CD4-positive, CD25-positive, alpha-beta regulatory T cell (primary cell): Measurements from ENCODE around the gene ELMO1. TPM values are rescaled to one million over a fixed set of nuclear protein-coding genes. Genes with fewer than 3 reads are reported as not detected.

Source experiments
- ATAC-seq, 2 donors: fragments of 150-1000 bp; cut with Tn5 transposase; one replicate each; pipeline ENCODE4 v1.10.0; 2021; ENCODE audit warnings: low read depth in 2 of 2, moderate number of reproducible peaks in 2 of 2, moderate library complexity in 1 of 2
- DNase-seq, 3 donors: peaks; one replicate each; pipeline versions ENCODE4 v3.0.0 to v3.0.0-alpha.2; 2012 to 2022; ENCODE audit warnings: mixed read lengths in 1 of 3
- H3K27ac ChIP-seq: one replicate; pipeline ENCODE4 v1.7.0; 2013; ENCODE audit warnings: mild to moderate bottlenecking, low read length; ENCODE audit not compliant: insufficient read depth, poor library complexity, severe bottlenecking
- H3K27me3 ChIP-seq: one replicate; pipeline ENCODE4 v1.7.0; 2013; ENCODE audit warnings: low read length; ENCODE audit not compliant: control insufficient read depth, insufficient read depth
- H3K36me3 ChIP-seq: one replicate; pipeline ENCODE4 v1.7.0; 2013; ENCODE audit warnings: mild to moderate bottlenecking, low read length, moderate library complexity; ENCODE audit not compliant: control insufficient read depth, insufficient read depth
- H3K4me1 ChIP-seq: 2 replicates; pipeline ENCODE4 v1.7.0; 2013; ENCODE audit warnings: mild to moderate bottlenecking, low read length; ENCODE audit not compliant: insufficient read depth, control insufficient read depth, poor library complexity, severe bottlenecking
- H3K4me3 ChIP-seq: one replicate; pipeline ENCODE4 v1.7.0; 2013; ENCODE audit warnings: low read depth, mild to moderate bottlenecking, low read length, moderate library complexity
- H3K9me3 ChIP-seq, 2 experiments: 1 replicate in 1 of 2; 2 replicates in 1 of 2; pipeline ENCODE4 v1.7.0; 2013; ENCODE audit warnings: low read length in 2 of 2, mild to moderate bottlenecking in 1 of 2, moderate library complexity in 1 of 2; ENCODE audit not compliant: control insufficient read depth in 2 of 2
- H3K27ac Mint-ChIP-seq, 3 donors: one replicate each; pipeline ENCODE4 v1.8.0; 2020 to 2022; ENCODE audit warnings: mild to moderate bottlenecking in 3 of 3, mixed read lengths in 3 of 3, moderate library complexity in 2 of 3
- H3K27me3 Mint-ChIP-seq: one replicate; pipeline ENCODE4 v1.8.0; 2022; ENCODE audit warnings: mild to moderate bottlenecking, mixed read lengths
- H3K36me3 Mint-ChIP-seq: one replicate; pipeline ENCODE4 v1.8.0; 2020; ENCODE audit warnings: mixed read lengths
- H3K4me1 Mint-ChIP-seq, 4 donors: one replicate each; pipeline ENCODE4 v1.8.0; 2020 to 2022; ENCODE audit warnings: mixed read lengths in 4 of 4, mild to moderate bottlenecking in 1 of 4
- H3K4me3 Mint-ChIP-seq, 4 donors: one replicate each; pipeline ENCODE4 v1.8.0; 2020 to 2022; ENCODE audit warnings: mild to moderate bottlenecking in 4 of 4, mixed read lengths in 4 of 4, moderate library complexity in 3 of 4
- H3K9me3 Mint-ChIP-seq, 7 donors: one replicate each; pipeline ENCODE4 v1.8.0; 2020 to 2022; ENCODE audit warnings: mixed read lengths in 7 of 7, mild to moderate bottlenecking in 3 of 7, moderate library complexity in 2 of 7
- polyA plus RNA-seq, 4 donors: library from polyadenylated mRNA; unstranded; fragments of 300-500 nt; fragmentation: Illumina TruSeq; gene quantifications; one replicate each; pipeline ENCODE4 v1.2.3, GENCODE V29; 2021
- total RNA-seq: library from RNA; stranded (reverse); gene quantifications from one replicate; pipeline ENCODE4 v1.2.3, GENCODE V29; 2022

ELMO1 gene
- total and polyA plus RNA-seq, 5 donors from 2014 or later: 39.5 to 162 (median 53.5) TPM

GRCh38 chr7:37007691-37008090 lies 441.0 kb downstream of the ELMO1 start:
- Mint-ChIP-seq H3K4me3 (no peak overlapping the region), H3K36me3 (peaks cover 57% of the 10 kb centered on the region), H3K4me1 (peaks cover 0 to 12% (median 5%) of the 10 kb centered on the region in 4 donors), H3K27me3 (no peaks in the 10 kb centered on the region), H3K27ac (no peak overlapping the region), H3K9me3 (no peaks in the 10 kb centered on the region)
- DNase-seq (no peak), ATAC-seq (no peak)
- Histone ChIP-seq H3K4me3 (no peak overlapping the region), H3K27me3 (no peaks in the 10 kb centered on the region), H3K4me1 (no peaks in the 10 kb centered on the region), H3K27ac (no peak overlapping the region), H3K9me3 (no peaks in the 10 kb centered on the region), H3K36me3 (peaks cover 42% of the 10 kb centered on the region)

GRCh38 chr7:37007268-37007667 lies 441.4 kb downstream of the ELMO1 start:
- Mint-ChIP-seq H3K27me3 (no peaks in the 10 kb centered on the region), H3K4me1 (peaks cover 0 to 12% (median 4%) of the 10 kb centered on the region in 4 donors), H3K36me3 (peaks cover 59% of the 10 kb centered on the region), H3K27ac (peak overlapping the region in 1 of 3 donors; percentile 21), H3K9me3 (no peaks in the 10 kb centered on the region), H3K4me3 (no peak overlapping the region)
- H3K27me3 ChIP-seq: no peaks in the 10 kb centered on the region
- H3K9me3 ChIP-seq: no peaks in the 10 kb centered on the region
- no peak overlapping the region for H3K4me3 ChIP-seq
- peak overlapping the region; percentile 8 for H3K27ac ChIP-seq
- ATAC-seq: no peak
- DNase-seq: no peak
- peaks cover 38% of the 10 kb centered on the region for H3K36me3 ChIP-seq
- H3K4me1 ChIP-seq: no peaks in the 10 kb centered on the region

DNA sequence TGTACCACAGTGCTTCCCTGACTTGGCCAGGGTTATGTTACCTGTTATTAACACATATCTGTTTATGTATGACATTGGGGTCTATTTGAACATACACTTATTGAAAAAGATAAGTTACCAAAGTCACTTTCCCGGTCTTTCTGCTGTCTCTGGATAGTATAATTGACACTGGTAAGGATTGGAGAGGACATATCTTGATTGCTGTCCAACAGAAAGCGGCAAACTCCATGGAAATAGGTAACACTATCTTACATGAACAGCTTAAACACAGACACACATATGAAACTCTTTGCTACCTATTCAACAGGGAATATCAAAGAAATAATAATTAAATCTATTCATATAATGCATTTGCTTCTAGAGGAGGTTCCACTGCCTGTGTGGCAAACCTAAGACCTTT lies 441.9 kb downstream of the ELMO1 start:
- Mint-ChIP-seq H3K9me3 (no peaks in the 10 kb centered on the region), H3K27me3 (no peaks in the 10 kb centered on the region), H3K4me3 (no peak overlapping the region), H3K4me1 (peaks cover 0 to 12% (median 4%) of the 10 kb centered on the region in 4 donors), H3K36me3 (peaks cover 57% of the 10 kb centered on the region), H3K27ac (peak overlapping the region in 2 of 3 donors; percentile 8 to 21)
- Histone ChIP-seq H3K4me1 (no peaks in the 10 kb centered on the region), H3K9me3 (no peaks in the 10 kb centered on the region), H3K4me3 (no peak overlapping the region), H3K36me3 (peaks cover 33% of the 10 kb centered on the region), H3K27ac (peak overlapping the region; percentile 8), H3K27me3 (no peaks in the 10 kb centered on the region)
- no peak for ATAC-seq
- DNase-seq: no peak

DNA sequence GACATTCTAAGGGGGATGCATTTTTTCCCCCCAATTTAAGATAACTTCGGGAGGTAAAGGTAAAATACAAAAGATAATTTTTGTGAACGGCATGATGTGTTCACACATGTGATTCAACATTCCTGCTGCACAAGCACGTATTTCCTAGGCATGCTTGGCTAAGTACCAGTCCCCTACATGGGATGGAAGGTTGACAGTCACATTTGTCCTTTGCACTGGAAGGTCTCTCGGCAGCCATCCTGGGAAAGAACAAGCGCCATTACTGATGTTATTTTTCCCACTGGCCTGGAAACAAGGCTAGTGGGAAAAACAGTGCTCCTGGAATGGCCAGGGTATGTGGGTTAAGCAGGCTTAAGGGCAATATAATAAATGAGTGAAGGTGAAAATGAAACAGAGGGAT lies 448.2 kb downstream of the ELMO1 start:
- H3K9me3 Mint-ChIP-seq: no peaks in the 10 kb centered on the region
- ATAC-seq: no peak
- H3K4me3 Mint-ChIP-seq: no peak overlapping the region

DNA sequence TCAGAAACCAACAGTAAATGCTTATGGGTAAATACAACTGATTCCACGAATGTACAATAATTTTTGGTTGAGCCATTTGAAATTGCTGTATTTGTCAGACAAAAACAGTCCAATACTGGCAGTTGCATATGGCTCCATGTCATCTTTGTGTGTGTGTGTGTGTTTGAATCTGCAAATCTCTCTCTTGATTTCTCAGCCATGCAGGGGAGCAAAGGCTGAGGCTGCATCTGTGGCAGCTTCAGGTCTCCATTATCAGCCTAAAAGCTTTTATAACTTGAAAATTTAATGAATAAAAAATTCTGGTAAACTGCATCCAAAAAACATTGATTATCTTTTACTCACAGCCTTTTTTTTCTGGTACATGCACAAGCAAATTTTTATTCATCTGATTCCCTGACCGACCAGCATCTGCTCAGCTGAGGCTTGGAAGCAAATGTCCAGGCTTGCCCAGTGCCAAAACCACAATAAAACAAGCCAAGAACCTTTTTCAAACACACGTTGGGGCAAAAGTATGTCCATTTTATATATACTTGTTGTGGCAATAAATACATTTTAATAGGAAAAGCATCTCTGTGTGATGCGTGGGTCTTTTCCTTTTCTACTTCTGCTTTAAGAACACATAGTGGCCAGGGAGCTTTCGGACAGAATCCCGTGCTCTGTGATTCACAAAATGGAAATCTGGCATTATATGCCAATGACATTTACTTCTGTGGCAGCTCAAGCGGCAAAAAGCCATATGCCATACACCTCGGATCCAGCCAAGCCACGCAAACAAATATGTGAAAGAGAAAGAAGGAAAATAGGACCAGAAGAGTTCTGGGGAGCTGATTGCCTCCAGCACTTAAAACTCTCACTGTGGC lies 448.8 kb downstream of the ELMO1 start:
- Mint-ChIP-seq H3K4me1 (peaks cover 0 to 12% (median under 1%) of the 10 kb centered on the region in 4 donors), H3K9me3 (no peaks in the 10 kb centered on the region), H3K4me3 (no peak overlapping the region), H3K36me3 (peaks cover 34% of the 10 kb centered on the region), H3K27me3 (no peaks in the 10 kb centered on the region), H3K27ac (no peak overlapping the region)
- Histone ChIP-seq H3K36me3 (peaks cover 9% of the 10 kb centered on the region), H3K4me3 (no peak overlapping the region), H3K9me3 (no peaks in the 10 kb centered on the region), H3K4me1 (peaks cover under 1% of the 10 kb centered on the region), H3K27ac (no peak overlapping the region), H3K27me3 (no peaks in the 10 kb centered on the region)
- DNase-seq: no peak
- ATAC-seq: no peak

More for the DNA sequence above, 448.2 kb downstream of the ELMO1 start:
- Histone ChIP-seq H3K27me3 (no peaks in the 10 kb centered on the region), H3K4me1 (no peaks in the 10 kb centered on the region), H3K9me3 (no peaks in the 10 kb centered on the region), H3K4me3 (no peak overlapping the region), H3K36me3 (peaks cover 9% of the 10 kb centered on the region), H3K27ac (no peak overlapping the region)
- H3K27me3 Mint-ChIP-seq: no peaks in the 10 kb centered on the region
- H3K36me3 Mint-ChIP-seq: peaks cover 34% of the 10 kb centered on the region
- no peak for DNase-seq
- no peak overlapping the region for H3K27ac Mint-ChIP-seq
- H3K4me1 Mint-ChIP-seq: peaks cover 0 to 12% (median under 1%) of the 10 kb centered on the region in 4 donors

GRCh38 chr7:36995776-36996175 lies 452.9 kb downstream of the ELMO1 start:
- DNase-seq: no peak

DNA sequence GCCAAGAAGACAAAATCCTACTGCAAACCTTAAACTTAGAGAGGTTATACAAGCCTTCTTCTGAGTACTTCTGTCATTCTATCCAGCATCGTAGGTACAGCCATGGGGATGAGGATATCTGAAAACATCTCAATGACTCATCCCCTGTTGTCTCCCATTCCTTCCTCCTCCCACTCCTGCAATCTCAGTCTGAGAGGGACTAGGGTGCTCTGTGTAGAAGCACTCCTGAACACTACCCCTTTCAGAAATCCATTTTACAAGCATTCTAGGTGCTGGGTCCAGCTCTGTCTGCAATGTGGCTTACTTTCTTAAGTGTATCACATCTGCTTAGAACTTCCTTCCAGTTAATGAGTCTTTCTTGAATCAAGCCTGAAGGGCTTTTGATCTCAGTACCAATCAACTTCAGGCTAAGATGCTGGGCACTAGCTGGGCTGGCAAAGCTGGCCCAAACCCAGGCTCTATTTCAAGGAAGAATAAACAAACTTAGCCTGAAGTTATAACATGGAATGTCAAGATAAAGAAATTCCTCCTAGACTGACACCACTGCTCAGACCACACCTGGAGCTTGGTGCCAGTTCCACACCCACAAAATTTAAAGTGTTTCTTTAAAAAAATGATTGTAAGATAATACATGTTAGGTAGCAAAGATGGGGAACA lies 454.1 kb downstream of the ELMO1 start:
- Mint-ChIP-seq H3K27me3 (no peaks in the 10 kb centered on the region), H3K9me3 (peaks cover 0 to 2% (median 0%) of the 10 kb centered on the region in 7 donors), H3K36me3 (peaks cover 3% of the 10 kb centered on the region), H3K4me3 (no peak overlapping the region), H3K4me1 (peaks cover 5 to 23% (median 11%) of the 10 kb centered on the region in 4 donors), H3K27ac (peak overlapping the region in 1 of 3 donors; percentile 39)
- H3K36me3 ChIP-seq: peaks cover 4% of the 10 kb centered on the region
- H3K27ac ChIP-seq: no peak overlapping the region
- no peak for ATAC-seq
- no peaks in the 10 kb centered on the region for H3K9me3 ChIP-seq
- H3K4me1 ChIP-seq: peaks cover 4% of the 10 kb centered on the region
- no peak for DNase-seq
- H3K27me3 ChIP-seq: no peaks in the 10 kb centered on the region
- H3K4me3 ChIP-seq: no peak overlapping the region

More at GRCh38 chr7:36995776-36996175, 452.9 kb downstream of the ELMO1 start:
- peaks cover 4% of the 10 kb centered on the region for H3K36me3 ChIP-seq
- H3K4me1 Mint-ChIP-seq: peaks cover 5 to 20% (median 11%) of the 10 kb centered on the region in 4 donors
- H3K4me3 Mint-ChIP-seq: no peak overlapping the region
- H3K27ac Mint-ChIP-seq: no peak overlapping the region
- H3K4me3 ChIP-seq: no peak overlapping the region
- peaks cover 4% of the 10 kb centered on the region for H3K4me1 ChIP-seq
- H3K27me3 Mint-ChIP-seq: no peaks in the 10 kb centered on the region
- no peaks in the 10 kb centered on the region for H3K27me3 ChIP-seq
- no peak for ATAC-seq
- no peak overlapping the region for H3K27ac ChIP-seq
- peaks cover 0 to 2% (median 0%) of the 10 kb centered on the region in 7 donors for H3K9me3 Mint-ChIP-seq
- H3K36me3 Mint-ChIP-seq: peaks cover 6% of the 10 kb centered on the region
- H3K9me3 ChIP-seq: no peaks in the 10 kb centered on the region
